WTC11 (cell line): ENCODE data around the gene CCL13. TPM values are rescaled to one million over a fixed set of nuclear protein-coding genes. Genes with fewer than 3 reads are reported as not detected.

ENCODE experiments used
- ATAC-seq: fragments of 200-7000 bp; cut with Tn5 transposase; 2 replicates; pipeline ENCODE4 v1.10.0; 2021; ENCODE audit warnings: mild to moderate bottlenecking, moderate library complexity
- CTCF ChIA-PET: fragments of 300-600 bp; sonication (Branson Sonifier 250); formaldehyde crosslinking; loops from one replicate; lab custom pipeline; 2021; ENCODE audit warnings: antibody characterized with exemption; lab: Charles Lee
- POLR2A ChIA-PET: fragments of 350-600 bp; sonication (Branson Sonifier 250); formaldehyde crosslinking; loops from one replicate; lab custom pipeline; 2021; ENCODE audit warnings: antibody characterized with exemption; lab: Charles Lee
- DNase-seq: peaks from one replicate; pipeline ENCODE4 v3.0.0; 2021; ENCODE audit warnings: low spot score
- H3K27ac Mint-ChIP-seq: 2 replicates; pipeline ENCODE4 v1.8.0; 2021; ENCODE audit warnings: mixed read lengths
- H3K27me3 Mint-ChIP-seq: 2 replicates; pipeline ENCODE4 v1.8.0; 2021; ENCODE audit warnings: low read depth, mild to moderate bottlenecking, moderate library complexity, mixed read lengths
- H3K36me3 Mint-ChIP-seq: 2 replicates; pipeline ENCODE4 v1.8.0; 2021; ENCODE audit warnings: mixed read lengths
- H3K4me1 Mint-ChIP-seq: 2 replicates; pipeline ENCODE4 v1.8.0; 2022; ENCODE audit warnings: mixed read lengths
- H3K4me3 Mint-ChIP-seq: 2 replicates; pipeline ENCODE4 v1.8.0; 2021; ENCODE audit warnings: mild to moderate bottlenecking, moderate library complexity, mixed read lengths
- H3K9me3 Mint-ChIP-seq: 2 replicates; pipeline ENCODE4 v1.8.0; 2021; ENCODE audit warnings: mixed read lengths
- AR ChIP-seq: fragments of 250-450 bp; sonication (Bioruptor Pico); IDR thresholded peaks from 2 replicates; pipeline ENCODE4 v1.9.0; 2021; ENCODE audit warnings: mild to moderate bottlenecking
- ATF1 ChIP-seq: sonication (generic); formaldehyde crosslinking; IDR thresholded peaks from 2 replicates; pipeline ENCODE4 v1.8.1; 2023; ENCODE audit warnings: mild to moderate bottlenecking, moderate library complexity, missing genetic modification reagents
- ELF4 ChIP-seq: sonication (generic); formaldehyde crosslinking; IDR thresholded peaks from 2 replicates; pipeline ENCODE4 v1.8.1; 2022; ENCODE audit warnings: low read depth, mild to moderate bottlenecking, moderate library complexity, missing genetic modification reagents
- GABPB1 ChIP-seq: sonication (generic); formaldehyde crosslinking; IDR thresholded peaks from 2 replicates; pipeline ENCODE4 v1.8.1; 2023; ENCODE audit warnings: mild to moderate bottlenecking, missing genetic modification reagents
- JAZF1 ChIP-seq: fragments of 250-450 bp; sonication (Bioruptor Pico); IDR thresholded peaks from 2 replicates; pipeline ENCODE4 v1.9.0; 2021; ENCODE audit warnings: moderate library complexity, mild to moderate bottlenecking, inconsistent platforms
- JUN ChIP-seq: sonication (generic); formaldehyde crosslinking; IDR thresholded peaks from 2 replicates; pipeline ENCODE4 v1.8.0; 2023; ENCODE audit warnings: mild to moderate bottlenecking, missing genetic modification reagents
- MXD4 ChIP-seq: fragments of 250-450 bp; sonication (Bioruptor Pico); IDR thresholded peaks from 2 replicates; pipeline ENCODE4 v1.8.0; 2021; ENCODE audit warnings: mild to moderate bottlenecking, moderate library complexity, borderline replicate concordance
- MYBL2 ChIP-seq: sonication (generic); formaldehyde crosslinking; IDR thresholded peaks from 2 replicates; pipeline ENCODE4 v1.8.1; 2023; ENCODE audit warnings: mild to moderate bottlenecking, moderate library complexity, missing genetic modification reagents
- NFE2L1 ChIP-seq: sonication (generic); formaldehyde crosslinking; IDR thresholded peaks from 2 replicates; pipeline ENCODE4 v1.8.1; 2023; ENCODE audit warnings: missing genetic modification reagents
- OVOL2 ChIP-seq: fragments of 250-450 bp; sonication (Bioruptor Pico); IDR thresholded peaks from 2 replicates; pipeline ENCODE4 v1.9.0; 2021; ENCODE audit warnings: mild to moderate bottlenecking, borderline replicate concordance
- SMAD3 ChIP-seq: sonication (generic); formaldehyde crosslinking; IDR thresholded peaks from 2 replicates; pipeline ENCODE4 v1.8.0; 2022; ENCODE audit warnings: missing genetic modification reagents, mild to moderate bottlenecking, borderline replicate concordance
- TP53 ChIP-seq: sonication (generic); formaldehyde crosslinking; IDR thresholded peaks from 2 replicates; pipeline ENCODE4 v1.8.1; 2023; ENCODE audit warnings: mild to moderate bottlenecking, missing genetic modification reagents
- ZBTB43 ChIP-seq: sonication (generic); formaldehyde crosslinking; IDR thresholded peaks from 2 replicates; pipeline ENCODE4 v1.8.1; 2023; ENCODE audit warnings: mild to moderate bottlenecking, missing genetic modification reagents
- ZNF138 ChIP-seq: sonication (generic); formaldehyde crosslinking; conservative IDR thresholded peaks from 2 replicates; pipeline ENCODE4 v1.8.1; 2022; ENCODE audit warnings: mild to moderate bottlenecking, moderate library complexity, missing genetic modification reagents
- ZNF219 ChIP-seq: sonication (generic); formaldehyde crosslinking; IDR thresholded peaks from 2 replicates; pipeline ENCODE4 v1.8.0; 2023; ENCODE audit warnings: missing genetic modification reagents, mild to moderate bottlenecking, borderline replicate concordance
- ZNF396 ChIP-seq: fragments of 250-450 bp; sonication (Bioruptor Pico); IDR thresholded peaks from 2 replicates; pipeline ENCODE4 v1.8.0; 2021; ENCODE audit warnings: mild to moderate bottlenecking, moderate library complexity, borderline replicate concordance
- ZNF423 ChIP-seq: fragments of 250-450 bp; sonication (Bioruptor Pico); IDR thresholded peaks from 2 replicates; pipeline ENCODE4 v2.1.2; 2022; ENCODE audit warnings: mild to moderate bottlenecking, moderate library complexity
- ZNF532 ChIP-seq: fragments of 250-450 bp; sonication (Bioruptor Pico); IDR thresholded peaks from 2 replicates; pipeline ENCODE4 v1.9.0; 2021; ENCODE audit warnings: mild to moderate bottlenecking, borderline replicate concordance
- total RNA-seq: library from RNA; stranded (reverse); gene quantifications from 3 replicates; pipeline ENCODE4 v1.2.3, GENCODE V29; 2021
- TF ChIP-seq, protein P1 (sequence below): sonication (generic); formaldehyde crosslinking; IDR thresholded peaks from 2 replicates; pipeline ENCODE4 v1.8.1; 2022; ENCODE audit warnings: low read depth, mild to moderate bottlenecking, moderate library complexity, missing genetic modification reagents, borderline replicate concordance
- TF ChIP-seq, protein P2 (sequence below): sonication (generic); formaldehyde crosslinking; IDR thresholded peaks from 2 replicates; pipeline ENCODE4 v1.8.1; 2022; ENCODE audit warnings: mild to moderate bottlenecking, moderate library complexity, missing genetic modification reagents

Gene CCL13
- total RNA-seq, 1 experiment from 2014 or later = not detected

DNA sequence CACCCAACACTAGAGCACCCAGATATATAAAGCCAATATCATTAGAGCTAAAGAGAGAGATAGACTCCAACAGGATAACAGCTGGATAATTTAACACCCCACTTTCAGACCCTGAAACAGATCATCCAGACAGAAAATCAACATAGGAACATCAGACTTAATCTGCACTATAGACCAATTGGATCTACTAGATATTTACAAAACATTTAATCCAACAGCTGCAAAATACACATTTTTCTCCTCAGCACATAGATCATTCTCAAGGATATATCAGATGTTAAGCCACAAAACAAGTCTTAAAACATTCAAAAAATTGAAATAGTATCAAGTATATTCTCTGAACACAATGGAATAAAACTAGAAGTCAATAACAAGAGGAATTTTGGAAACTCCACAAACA, 4.1 kb upstream of the CCL13 start:
- ChIA-PET CTCF (interaction anchor here (4.1 kb wide), 1 partner anchor 9 kb away, joined by 37 read pairs; no protein-coding TSS in a partner anchor), POLR2A (no interaction called here)
- peaks cover 3% of the 10 kb centered on the region; the same call in 1 of the 2 replicates for H3K4me1 Mint-ChIP-seq
- no peaks in the 10 kb centered on the region; the same call in 1 of the 2 replicates for H3K36me3 Mint-ChIP-seq
- peaks cover 6% of the 10 kb centered on the region for H3K27me3 Mint-ChIP-seq
- DNase-seq (no peak), ATAC-seq (no peak)
- no peak overlapping the region for H3K4me3 Mint-ChIP-seq
- TF ChIP-seq ZNF396 (CRISPR knock-in tag) (no peak), ZNF219 (CRISPR knock-in tag) (no peak), ZBTB43 (CRISPR knock-in tag) (no peak)
- no peak overlapping the region for H3K27ac Mint-ChIP-seq
- H3K9me3 Mint-ChIP-seq = peaks cover 10% of the 10 kb centered on the region

DNA sequence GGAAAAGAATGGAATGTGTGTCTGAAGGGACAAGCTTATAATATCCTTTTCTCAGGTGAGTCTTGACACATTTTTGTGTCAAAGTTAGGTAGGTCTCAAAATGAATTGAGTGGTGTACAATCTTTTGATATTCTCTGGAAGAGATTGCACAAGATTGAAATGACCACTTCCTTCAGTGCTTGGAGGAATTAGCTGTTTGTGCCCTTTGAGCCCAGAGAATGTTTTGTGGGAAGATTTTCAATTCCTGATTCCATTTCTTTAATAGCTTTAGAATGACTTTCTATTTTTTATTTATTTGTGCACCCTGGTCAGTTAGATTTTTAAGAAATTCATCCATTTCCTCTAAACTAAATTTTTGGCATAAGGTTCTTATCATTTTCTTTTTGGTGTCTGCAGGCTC, 1.6 kb upstream of the CCL13 start:
- Mint-ChIP-seq H3K27me3 (peaks cover 8% of the 10 kb centered on the region), H3K36me3 (no peaks in the 10 kb centered on the region; the same call in 1 of the 2 replicates), H3K4me1 (peaks cover under 1% of the 10 kb centered on the region; the same call in 1 of the 2 replicates), H3K27ac (no peak overlapping the region), H3K4me3 (no peak overlapping the region), H3K9me3 (peaks cover 10% of the 10 kb centered on the region)
- no peak for TF ChIP-seq AR (CRISPR knock-in tag)
- no peak for TF ChIP-seq ZNF423 (CRISPR knock-in tag)
- TF ChIP-seq, protein P1, sequence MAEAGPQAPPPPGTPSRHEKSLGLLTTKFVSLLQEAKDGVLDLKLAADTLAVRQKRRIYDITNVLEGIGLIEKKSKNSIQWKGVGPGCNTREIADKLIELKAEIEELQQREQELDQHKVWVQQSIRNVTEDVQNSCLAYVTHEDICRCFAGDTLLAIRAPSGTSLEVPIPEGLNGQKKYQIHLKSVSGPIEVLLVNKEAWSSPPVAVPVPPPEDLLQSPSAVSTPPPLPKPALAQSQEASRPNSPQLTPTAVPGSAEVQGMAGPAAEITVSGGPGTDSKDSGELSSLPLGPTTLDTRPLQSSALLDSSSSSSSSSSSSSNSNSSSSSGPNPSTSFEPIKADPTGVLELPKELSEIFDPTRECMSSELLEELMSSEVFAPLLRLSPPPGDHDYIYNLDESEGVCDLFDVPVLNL (CRISPR knock-in tag) = no peak
- TF ChIP-seq, protein P2, sequence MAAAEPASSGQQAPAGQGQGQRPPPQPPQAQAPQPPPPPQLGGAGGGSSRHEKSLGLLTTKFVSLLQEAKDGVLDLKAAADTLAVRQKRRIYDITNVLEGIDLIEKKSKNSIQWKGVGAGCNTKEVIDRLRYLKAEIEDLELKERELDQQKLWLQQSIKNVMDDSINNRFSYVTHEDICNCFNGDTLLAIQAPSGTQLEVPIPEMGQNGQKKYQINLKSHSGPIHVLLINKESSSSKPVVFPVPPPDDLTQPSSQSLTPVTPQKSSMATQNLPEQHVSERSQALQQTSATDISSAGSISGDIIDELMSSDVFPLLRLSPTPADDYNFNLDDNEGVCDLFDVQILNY (CRISPR knock-in tag) = no peak
- no peak for TF ChIP-seq ELF4
- TF ChIP-seq JUN (CRISPR knock-in tag) = no peak
- TF ChIP-seq NFE2L1 (CRISPR knock-in tag) = no peak
- TF ChIP-seq ZNF532 (CRISPR knock-in tag) = no peak
- TF ChIP-seq MYBL2 (CRISPR knock-in tag) = no peak
- no peak for TF ChIP-seq ZNF138 (CRISPR knock-in tag)
- no peak for TF ChIP-seq SMAD3 (CRISPR knock-in tag)
- TF ChIP-seq OVOL2 = no peak
- TF ChIP-seq MXD4 (CRISPR knock-in tag) = no peak
- no peak for TF ChIP-seq TP53
- no peak for TF ChIP-seq ATF1 (CRISPR knock-in tag)
- TF ChIP-seq JAZF1 (CRISPR knock-in tag) = no peak
- TF ChIP-seq GABPB1 (CRISPR knock-in tag) = no peak
- CTCF ChIA-PET = interaction anchor here (0.8 to 1.2 kb wide), 5 partner anchors 48 to 183 kb away, joined by 3 to 5 read pairs (median 3); no protein-coding TSS in a partner anchor
- ATAC-seq (no peak), DNase-seq (no peak)
- POLR2A ChIA-PET = no interaction called here
